Right atrium auricular region (tissue), 2 donors: Measurements from ENCODE around the gene FGD3. TPM values are rescaled to one million over a fixed set of nuclear protein-coding genes. Genes with fewer than 3 reads are reported as not detected.

Source experiments
- DNase-seq: peaks from one replicate; pipeline ENCODE4 v3.0.0-alpha.2; 2019; ENCODE audit warnings: low spot score
- H3K27ac ChIP-seq, 2 donors: fragments of 200-600 bp; sonication (generic); 1 replicate in 1 of 2; 2 replicates in 1 of 2; pipeline ENCODE4 v1.5.1; 2016 to 2019
- H3K27me3 ChIP-seq, 2 donors: fragments of 200-600 bp; sonication (generic); one replicate each; pipeline versions ENCODE4 v1.5.1 to v1.6.0; 2017 to 2019
- H3K36me3 ChIP-seq: fragments of 200-600 bp; sonication (generic); one replicate; pipeline ENCODE4 v1.5.1; 2016
- H3K4me1 ChIP-seq, 2 donors: fragments of 200-600 bp; sonication (generic); one replicate each; pipeline versions ENCODE4 v1.5.1 to v1.6.0; 2017 to 2019
- H3K4me3 ChIP-seq, 2 donors: fragments of 200-600 bp; sonication (generic); 1 replicate in 1 of 2; 2 replicates in 1 of 2; pipeline ENCODE4 v1.5.1; 2017 to 2019; ENCODE audit warnings: mild to moderate bottlenecking in 1 of 2, moderate library complexity in 1 of 2
- H3K9me3 ChIP-seq, 2 donors: fragments of 200-600 bp; sonication (generic); one replicate each; pipeline ENCODE4 v1.5.1; 2019
- total RNA-seq, 2 donors: library from RNA; depleted of rRNA; stranded (reverse); fragments of >200 nt; gene quantifications; one replicate each; pipeline ENCODE4 v1.1.0, GENCODE V29; 2016
- TF ChIP-seq, protein P1 (sequence below), 2 donors: fragments of 200-600 bp; sonication (generic); IDR thresholded peaks; one replicate each; pipeline ENCODE4 v1.5.1; 2019; ENCODE audit warnings: antibody characterized with exemption in 2 of 2

Gene FGD3
- total RNA-seq, 2 donors from 2014 or later: 2.2 to 3.3 TPM

GRCh38 chr9:92952906-92953610 lies 5.7 kb downstream of the FGD3 start:
- TF ChIP-seq, protein P1, sequence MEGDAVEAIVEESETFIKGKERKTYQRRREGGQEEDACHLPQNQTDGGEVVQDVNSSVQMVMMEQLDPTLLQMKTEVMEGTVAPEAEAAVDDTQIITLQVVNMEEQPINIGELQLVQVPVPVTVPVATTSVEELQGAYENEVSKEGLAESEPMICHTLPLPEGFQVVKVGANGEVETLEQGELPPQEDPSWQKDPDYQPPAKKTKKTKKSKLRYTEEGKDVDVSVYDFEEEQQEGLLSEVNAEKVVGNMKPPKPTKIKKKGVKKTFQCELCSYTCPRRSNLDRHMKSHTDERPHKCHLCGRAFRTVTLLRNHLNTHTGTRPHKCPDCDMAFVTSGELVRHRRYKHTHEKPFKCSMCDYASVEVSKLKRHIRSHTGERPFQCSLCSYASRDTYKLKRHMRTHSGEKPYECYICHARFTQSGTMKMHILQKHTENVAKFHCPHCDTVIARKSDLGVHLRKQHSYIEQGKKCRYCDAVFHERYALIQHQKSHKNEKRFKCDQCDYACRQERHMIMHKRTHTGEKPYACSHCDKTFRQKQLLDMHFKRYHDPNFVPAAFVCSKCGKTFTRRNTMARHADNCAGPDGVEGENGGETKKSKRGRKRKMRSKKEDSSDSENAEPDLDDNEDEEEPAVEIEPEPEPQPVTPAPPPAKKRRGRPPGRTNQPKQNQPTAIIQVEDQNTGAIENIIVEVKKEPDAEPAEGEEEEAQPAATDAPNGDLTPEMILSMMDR (IDR thresholded peaks at IDR 0.05): no peak
- DNase-seq: no peak
- Histone ChIP-seq H3K4me1 (peaks cover 0 to 7% of the 10 kb centered on the region in 2 donors), H3K4me3 (no peak overlapping the region), H3K36me3 (no peaks in the 10 kb centered on the region), H3K27ac (peak overlapping the region in 1 of 2 donors; percentile 46), H3K9me3 (no peaks in the 10 kb centered on the region), H3K27me3 (peaks cover 0 to under 1% of the 10 kb centered on the region in 2 donors)

- peak overlapping the region; percentile 39 to 47 for H3K27ac ChIP-seq
- no peak overlapping the region for H3K4me3 ChIP-seq
Measured at GRCh38 chr9:92954049-92954861, 6.9 kb downstream of the FGD3 start.

GRCh38 chr9:92954886-92955285 lies 7.6 kb downstream of the FGD3 start:
- Histone ChIP-seq H3K4me1 (peaks cover 0 to 7% of the 10 kb centered on the region in 2 donors), H3K27ac (peak overlapping the region in 1 of 2 donors; percentile 47), H3K4me3 (no peak overlapping the region), H3K27me3 (no peaks in the 10 kb centered on the region), H3K9me3 (no peaks in the 10 kb centered on the region), H3K36me3 (no peaks in the 10 kb centered on the region)
- TF ChIP-seq, protein P1 (IDR thresholded peaks at IDR 0.05): no peak
- DNase-seq: no peak

More at GRCh38 chr9:92954049-92954861, 6.9 kb downstream of the FGD3 start:
- H3K27me3 ChIP-seq: no peaks in the 10 kb centered on the region
- TF ChIP-seq, protein P1 (IDR thresholded peaks at IDR 0.05): no peak
- peaks cover 0 to 7% of the 10 kb centered on the region in 2 donors for H3K4me1 ChIP-seq
- no peaks in the 10 kb centered on the region for H3K9me3 ChIP-seq
- H3K36me3 ChIP-seq: no peaks in the 10 kb centered on the region
- DNase-seq: peak; percentile 70

DNA sequence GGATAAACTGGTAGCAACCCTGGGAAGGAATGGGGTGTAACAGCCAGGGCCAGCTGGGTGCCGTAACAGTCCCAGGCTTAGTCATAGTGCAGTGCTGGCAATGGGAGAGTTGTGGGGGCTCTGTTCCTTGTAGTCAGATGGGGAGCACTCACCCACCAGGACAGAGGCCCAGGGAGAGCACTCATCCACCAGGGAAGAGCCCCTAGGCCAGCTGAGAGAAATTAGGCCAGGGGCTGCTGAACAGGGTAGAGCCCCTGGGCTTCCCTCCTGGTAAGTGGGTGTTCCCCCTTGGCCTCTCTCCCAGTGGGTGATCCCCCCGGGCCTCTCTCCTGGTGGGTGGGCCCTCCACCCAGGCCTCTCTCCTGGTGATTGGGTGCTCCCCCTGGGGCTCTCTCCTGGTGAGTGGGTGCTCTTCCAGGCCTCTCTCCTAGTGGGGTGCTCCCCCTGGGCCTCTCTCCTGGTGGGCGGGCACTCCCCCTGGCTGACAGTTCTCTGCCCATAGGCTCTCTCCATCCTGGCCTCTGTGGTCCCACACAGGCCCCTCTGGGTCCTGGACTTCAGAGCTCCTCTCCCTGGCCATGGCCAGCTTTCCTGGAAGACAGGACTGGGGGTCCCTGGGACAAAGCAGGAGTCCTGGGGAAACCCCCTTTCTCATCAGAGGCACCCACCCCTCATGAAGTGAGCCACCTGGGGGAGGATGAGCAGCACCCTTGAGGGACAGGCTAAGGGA lies 13.4 kb downstream of the FGD3 start:
- H3K27ac ChIP-seq: no peak overlapping the region
- no peaks in the 10 kb centered on the region for H3K36me3 ChIP-seq
- DNase-seq: no peak
- H3K9me3 ChIP-seq: peaks cover 0 to 6% of the 10 kb centered on the region in 2 donors
- H3K27me3 ChIP-seq: no peaks in the 10 kb centered on the region
- TF ChIP-seq, protein P1 (IDR thresholded peaks at IDR 0.05): no peak
- H3K4me3 ChIP-seq: no peak overlapping the region
- no peaks in the 10 kb centered on the region for H3K4me1 ChIP-seq

DNA sequence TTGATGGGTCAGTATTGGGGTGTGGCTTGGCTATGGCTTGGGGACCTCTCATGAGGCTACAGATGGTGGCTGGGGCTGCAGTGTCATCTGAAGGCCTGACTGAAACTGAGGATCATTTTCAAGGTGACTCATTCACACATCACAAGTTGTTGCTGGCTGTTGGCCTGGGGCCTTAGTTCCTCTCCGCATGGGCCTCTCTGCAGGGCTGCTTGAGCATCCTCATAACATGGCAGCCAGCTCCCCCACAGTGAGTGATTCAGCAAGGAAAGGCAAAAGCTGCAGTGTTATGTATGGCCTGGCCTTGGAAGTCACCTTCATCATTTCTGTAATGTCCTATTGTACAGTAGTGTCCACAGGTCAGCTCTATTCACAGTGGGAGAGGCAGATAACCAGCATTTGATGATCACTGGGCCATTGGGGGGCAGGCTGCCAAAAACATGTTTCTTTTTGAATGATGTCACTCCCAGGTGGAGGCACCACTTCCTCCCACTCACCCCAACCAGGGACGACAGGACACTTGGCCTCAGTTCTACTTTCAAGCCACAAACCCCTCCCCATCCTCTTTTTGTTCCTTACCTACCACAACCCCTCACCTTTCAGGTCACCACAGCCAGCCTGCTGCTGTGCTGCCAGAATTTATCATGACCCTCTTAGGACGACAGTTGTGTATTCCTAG lies 14.4 kb downstream of the FGD3 start:
- no peak for DNase-seq
- no peaks in the 10 kb centered on the region for H3K4me1 ChIP-seq
- TF ChIP-seq, protein P1 (IDR thresholded peaks at IDR 0.05): no peak
- H3K27ac ChIP-seq: no peak overlapping the region
- no peaks in the 10 kb centered on the region for H3K36me3 ChIP-seq
- peaks cover 0 to 6% of the 10 kb centered on the region in 2 donors for H3K9me3 ChIP-seq
- no peaks in the 10 kb centered on the region for H3K27me3 ChIP-seq
- H3K4me3 ChIP-seq: no peak overlapping the region
